OCI-M2 (cell line): ENCODE data around the gene CITED2.

Experiments used
- DNase-seq: peaks from one replicate; lab custom pipeline; 2025; ENCODE audit not compliant: unreplicated experiment; lab: John Stamatoyannopoulos, UW

Gene CITED2

DNA sequence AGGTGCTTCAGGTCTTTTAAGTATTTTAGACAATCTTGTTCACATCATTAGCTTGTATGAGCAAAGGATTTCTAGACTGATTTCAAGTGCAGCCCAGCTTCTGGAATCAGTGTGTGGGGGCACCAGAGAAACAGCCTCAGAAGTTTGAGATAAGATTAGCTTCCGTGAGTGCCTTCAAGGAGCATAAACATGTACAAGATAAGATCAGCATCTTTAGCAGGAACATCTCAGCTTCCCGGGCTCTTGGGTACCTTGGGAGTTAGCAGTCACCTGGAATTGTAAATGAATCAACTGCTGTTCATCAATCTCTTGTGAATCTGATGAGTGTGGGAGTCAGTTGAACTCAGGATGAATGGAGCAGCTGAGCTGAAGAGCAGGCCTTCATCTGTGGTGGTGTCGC is 12.0 kb upstream of the CITED2 start:
- DNase-seq = no peak

- no peak for DNase-seq
Measured at GRCh38 chr6:139381216-139381865, 6.9 kb upstream of the CITED2 start.

DNA sequence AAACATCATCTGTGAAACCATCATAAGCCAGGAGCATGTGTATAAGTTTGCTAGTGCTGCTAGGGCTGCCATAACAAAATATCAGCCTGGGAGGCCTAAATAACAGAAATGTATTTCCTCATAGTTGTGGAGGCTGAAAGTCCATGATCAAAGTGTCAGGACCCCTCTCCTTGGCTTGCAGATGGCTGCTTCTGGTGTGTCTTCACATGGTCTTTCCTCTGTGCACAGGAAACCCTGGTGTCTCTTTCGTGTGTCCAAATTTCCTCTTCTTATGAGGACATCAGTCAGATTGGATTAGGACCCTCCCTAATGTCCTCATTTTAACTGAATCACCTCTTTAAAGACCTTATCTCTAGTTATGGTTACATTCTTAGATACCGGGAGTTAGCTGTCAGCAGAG is 6.2 kb upstream of the CITED2 start:
- no peak for DNase-seq

GRCh38 chr6:139380168-139380567 is 5.7 kb upstream of the CITED2 start:
- DNase-seq = no peak

GRCh38 chr6:139378882-139379341 is 4.5 kb upstream of the CITED2 start:
- no peak for DNase-seq

DNA sequence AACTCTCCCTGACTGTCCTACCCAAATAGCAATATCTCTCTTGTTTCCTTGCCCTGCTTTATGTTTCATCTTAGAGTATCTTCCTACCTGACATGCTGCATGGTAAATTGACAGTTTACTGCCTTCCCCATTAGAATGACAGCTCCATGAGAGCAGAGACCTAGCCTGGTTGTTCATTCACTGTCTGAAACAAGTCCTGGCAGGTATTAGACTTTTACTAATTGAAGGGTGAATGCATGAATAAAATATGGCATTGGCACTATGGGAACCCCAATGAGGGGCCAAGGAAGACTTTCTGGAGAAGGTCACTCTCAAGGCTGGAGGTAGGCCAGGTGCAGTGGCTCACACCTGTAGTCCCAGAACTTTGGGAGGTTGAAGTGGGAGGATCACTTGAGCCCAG is 3.8 kb upstream of the CITED2 start:
- no peak for DNase-seq

- DNase-seq = no peak
Measured at GRCh38 chr6:139376604-139377218, 2.3 kb upstream of the CITED2 start.

DNA sequence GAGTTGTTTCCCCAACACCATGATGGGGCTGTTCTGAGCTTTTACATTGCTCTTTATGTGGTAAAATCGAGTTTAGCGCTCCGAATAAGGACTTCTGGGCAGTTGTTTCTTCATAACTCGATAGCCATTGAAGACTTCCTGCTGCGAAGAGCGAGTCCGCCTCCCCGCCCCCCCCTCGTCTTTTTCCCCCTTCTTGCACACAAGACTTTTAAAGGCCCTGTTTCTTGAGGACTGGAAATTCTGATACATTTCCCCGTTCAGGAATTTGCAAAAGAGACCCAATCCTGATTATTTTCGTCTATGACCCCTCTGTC is 1.5 kb upstream of the CITED2 start:
- DNase-seq = no peak

GRCh38 chr6:139375226-139376016 is 973 bp upstream of the CITED2 start:
- peak; percentile 91 for DNase-seq

DNA sequence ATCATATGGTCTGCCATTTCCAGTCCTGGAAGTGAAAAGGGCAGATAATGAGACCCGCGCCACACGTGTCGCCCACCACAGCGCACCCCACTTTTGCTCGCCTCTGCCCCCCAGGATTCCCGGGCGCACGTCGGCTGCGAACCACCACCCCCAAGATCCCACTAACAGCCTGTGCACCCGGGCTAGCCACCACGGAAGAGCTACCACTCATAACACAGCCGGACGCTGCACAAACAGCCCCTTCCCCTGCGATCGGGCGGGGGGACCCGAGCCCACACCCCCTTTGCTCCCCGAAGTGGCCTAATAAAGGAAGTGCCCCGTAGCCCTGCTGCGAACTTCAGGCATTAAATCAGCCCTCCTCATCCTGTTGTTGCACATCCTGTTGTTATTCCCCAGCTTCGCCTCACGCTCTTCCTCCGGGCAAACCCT is 506 bp downstream of the CITED2 start:
- DNase-seq = no peak

GRCh38 chr6:139373154-139373927 is 1.1 kb downstream of the CITED2 start:
- no peak for DNase-seq

DNA sequence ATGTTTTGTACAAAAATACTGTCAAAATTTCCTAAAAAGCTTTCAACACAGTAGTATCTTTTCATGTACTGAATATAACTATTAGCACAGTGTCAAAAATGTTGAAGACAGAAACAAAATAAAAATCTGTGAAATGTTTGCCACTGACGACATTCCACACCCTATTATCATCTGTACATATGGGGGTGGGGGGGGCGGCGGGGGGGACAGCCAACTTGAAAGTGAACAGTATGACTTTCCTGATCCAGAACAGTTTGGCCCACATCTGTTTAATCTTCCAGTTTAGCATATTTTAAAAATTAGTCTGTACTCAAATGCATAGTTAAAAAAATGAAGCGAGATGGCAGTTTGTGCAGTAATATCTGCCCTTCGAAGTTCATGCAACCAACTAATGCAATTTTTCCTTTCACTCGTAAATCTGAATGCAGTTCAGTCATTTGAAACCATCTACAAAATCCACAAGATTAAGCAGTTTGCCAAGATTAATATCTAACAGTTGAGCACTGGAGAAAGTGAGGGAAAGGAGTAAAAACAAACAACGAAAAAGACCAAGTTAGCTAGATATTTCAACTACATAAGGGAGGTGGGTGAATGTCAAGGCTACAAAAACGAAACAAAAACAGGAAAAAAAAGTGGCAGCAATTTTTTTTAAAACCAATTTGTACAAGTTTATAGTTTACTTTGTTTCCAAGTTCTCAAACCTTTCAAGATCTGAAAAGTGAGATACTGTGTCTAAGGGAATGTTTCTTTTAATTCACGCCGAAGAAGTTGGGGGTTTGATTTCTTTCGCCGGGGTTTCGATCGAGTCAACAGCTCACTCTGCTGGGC is 1.9 kb downstream of the CITED2 start:
- no peak for DNase-seq

DNA sequence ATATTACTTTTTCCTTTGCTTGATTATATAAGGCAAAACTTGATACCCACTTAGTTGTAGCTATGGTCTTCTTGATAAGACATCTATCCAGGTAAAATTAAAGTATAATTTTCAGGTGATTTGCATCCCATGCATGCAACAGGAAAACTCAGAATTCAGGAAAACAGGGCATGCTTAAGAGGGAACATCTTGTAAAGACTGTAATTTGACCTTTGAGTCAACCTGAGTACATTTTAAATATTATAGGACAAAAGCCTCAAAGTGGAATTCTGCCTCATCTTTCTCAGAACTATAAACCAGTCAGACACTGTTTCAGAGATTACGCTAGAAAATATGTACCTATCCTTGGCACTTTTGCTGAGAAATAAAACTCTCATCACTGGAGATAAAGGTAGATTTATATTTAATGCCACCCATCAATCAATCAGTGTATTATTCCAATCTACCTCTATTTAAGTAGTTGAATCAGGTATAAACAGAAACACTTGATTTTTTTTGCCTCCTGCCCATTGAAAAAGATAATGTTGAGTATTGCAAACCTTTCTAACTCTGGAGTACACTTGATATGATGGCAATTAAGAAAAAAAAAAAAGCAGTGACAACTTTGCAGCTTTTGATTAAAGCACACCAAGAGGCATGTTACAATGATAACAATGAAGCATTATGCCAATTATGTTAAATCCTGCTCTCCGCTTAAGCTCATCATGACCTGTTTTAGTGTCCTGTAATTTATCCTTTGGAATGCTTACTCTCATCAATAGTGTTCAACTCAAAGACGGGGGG is 2.8 kb downstream of the CITED2 start:
- DNase-seq = no peak

GRCh38 chr6:139370999-139371345 is 3.5 kb downstream of the CITED2 start:
- DNase-seq = no peak

DNA sequence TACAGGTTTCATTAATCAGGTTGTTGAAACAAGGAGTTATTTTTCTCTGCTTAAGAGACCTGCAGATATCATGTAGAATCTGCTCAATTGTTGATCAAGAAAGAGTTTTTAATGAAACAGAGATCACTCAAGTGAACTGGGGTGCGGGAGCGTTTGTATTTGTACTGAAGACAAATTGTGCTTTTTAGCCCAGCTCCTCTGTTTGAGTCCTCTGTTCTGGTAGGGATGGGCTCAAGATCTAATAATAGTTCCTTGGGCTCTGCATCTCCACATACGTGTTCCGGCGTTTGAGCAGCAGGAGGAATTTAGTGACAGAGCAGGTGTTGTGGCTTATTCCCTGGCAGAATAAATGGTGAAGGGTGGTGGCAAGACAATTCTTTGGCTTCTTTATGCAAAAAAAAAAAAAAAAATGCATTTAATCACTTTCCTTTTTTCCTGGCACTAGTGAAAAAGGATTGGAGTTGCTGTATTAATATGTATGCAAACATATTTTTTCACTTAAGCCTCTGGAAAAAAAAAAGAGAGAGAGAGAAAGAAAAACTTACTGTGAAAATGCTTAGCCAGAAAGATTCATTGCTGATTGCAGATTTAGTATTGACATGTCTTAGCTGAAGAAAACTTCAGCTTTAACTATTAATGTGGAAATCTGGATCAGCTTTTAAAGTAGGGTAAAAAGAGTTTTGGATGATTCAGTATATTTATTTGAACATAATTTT is 4.0 kb downstream of the CITED2 start:
- DNase-seq = no peak

DNA sequence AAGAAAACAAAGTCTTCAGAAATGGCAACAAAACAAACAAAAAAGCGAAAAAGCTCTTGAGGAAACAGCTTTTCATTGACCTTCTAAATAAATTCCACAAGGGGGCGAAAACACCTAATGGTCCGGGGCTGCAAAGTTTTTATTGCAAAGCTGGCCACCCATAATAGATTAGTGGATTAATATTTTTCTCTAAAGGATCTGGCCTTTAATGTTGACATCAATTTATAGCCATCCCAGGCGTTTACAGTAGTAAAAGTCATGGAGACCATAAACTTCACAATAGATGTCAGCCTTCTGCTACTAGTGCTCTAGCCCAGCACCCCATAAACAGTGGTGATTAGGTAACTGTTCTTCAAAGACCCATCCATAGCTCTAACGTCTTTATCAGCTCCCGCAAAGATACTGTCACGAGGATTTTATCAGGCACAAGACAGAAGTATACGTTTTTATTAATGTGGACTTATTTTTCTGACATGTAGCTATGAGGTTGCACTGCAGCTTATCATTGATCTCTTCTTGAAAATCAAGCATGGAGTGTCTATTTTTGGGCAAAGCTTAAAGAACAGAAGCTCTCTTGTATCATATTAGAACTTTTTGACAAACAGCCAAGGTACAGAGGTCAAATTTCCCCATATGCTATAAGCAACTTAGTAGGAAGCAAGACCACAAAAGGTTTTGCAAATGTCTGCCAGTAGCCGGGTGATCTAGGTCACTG is 4.7 kb downstream of the CITED2 start:
- no peak for DNase-seq

GRCh38 chr6:139369068-139369467 is 5.4 kb downstream of the CITED2 start:
- no peak for DNase-seq

- no peak for DNase-seq
Measured at GRCh38 chr6:139368661-139369060, 5.8 kb downstream of the CITED2 start.
